MCF 10A (cell line): ENCODE measurements around the gene PCSK5. TPM values are rescaled to one million over a fixed set of nuclear protein-coding genes. Genes with fewer than 3 reads are reported as not detected.

Experiments
- BruUV-seq: library from RNA; stranded (reverse); fragments of 400-500 nt; replicated peaks from 2 replicates; lab custom pipeline; 2021; lab: Mats Ljungman, UMichigan
- CTCF ChIA-PET: fragments of 300-600 bp; sonication (Branson Sonifier 250); formaldehyde crosslinking; extraction: SDS; loops from one replicate; lab custom pipeline; 2021; ENCODE audit warnings: antibody characterized with exemption, inconsistent platforms; lab: Yijun Ruan, JAX
- POLR2A ChIA-PET: fragments of 300-600, 350-650 bp; sonication (Branson Sonifier 250); formaldehyde crosslinking; extraction: SDS; loops from one replicate; lab custom pipeline; 2020; ENCODE audit warnings: antibody characterized with exemption, inconsistent platforms; lab: Yijun Ruan, JAX
- DNase-seq: peaks from one replicate; pipeline ENCODE4 v3.0.0-alpha.2; 2018; ENCODE audit not compliant: unreplicated experiment
- H3K27ac Mint-ChIP-seq: one replicate; pipeline ENCODE4 v1.8.0; 2022; ENCODE audit warnings: mild to moderate bottlenecking, low read depth, mixed read lengths; ENCODE audit not compliant: unreplicated experiment
- H3K27me3 Mint-ChIP-seq: one replicate; pipeline ENCODE4 v1.8.0; 2022; ENCODE audit warnings: mixed read lengths; ENCODE audit not compliant: insufficient read depth, unreplicated experiment
- H3K36me3 Mint-ChIP-seq: one replicate; pipeline ENCODE4 v1.8.0; 2022; ENCODE audit warnings: mild to moderate bottlenecking, moderate library complexity, mixed read lengths; ENCODE audit not compliant: insufficient read depth, unreplicated experiment
- H3K4me1 Mint-ChIP-seq: one replicate; pipeline ENCODE4 v1.8.0; 2022; ENCODE audit warnings: mixed read lengths; ENCODE audit not compliant: insufficient read depth, unreplicated experiment
- H3K4me3 Mint-ChIP-seq: one replicate; pipeline ENCODE4 v1.8.0; 2022; ENCODE audit warnings: mild to moderate bottlenecking, moderate library complexity, mixed read lengths; ENCODE audit not compliant: unreplicated experiment
- H3K9me3 Mint-ChIP-seq: one replicate; pipeline ENCODE4 v1.8.0; 2022; ENCODE audit warnings: mixed read lengths; ENCODE audit not compliant: unreplicated experiment
- CTCF ChIP-seq: fragments of 200-600 bp; IDR thresholded peaks from one replicate; pipeline ENCODE4 v1.8.0; 2022; ENCODE audit warnings: antibody characterized with exemption, mild to moderate bottlenecking; ENCODE audit not compliant: unreplicated experiment
- intact Hi-C: fragments of 100-400 bp; cut with micrococcal nuclease; formaldehyde crosslinking; loops from 2 replicates; pipeline ENCODE4 v1.14.1; 2022
- total RNA-seq: library from RNA; stranded (reverse); gene quantifications from 2 replicates; pipeline ENCODE4 v1.2.3, GENCODE V29; 2022

Gene PCSK5
- total RNA-seq, 1 experiment from 2014 or later = not detected

- ChIA-PET CTCF (interaction anchor here (0.7 to 1.0 kb wide), 2 partner anchors 146 to 193 kb away, joined by 3 read pairs; no protein-coding TSS in a partner anchor), POLR2A (interaction anchor here (0.7 kb wide), 1 partner anchor 35 kb away, joined by 3 read pairs; no protein-coding TSS in a partner anchor)
- no peaks in the 10 kb centered on the region for H3K36me3 Mint-ChIP-seq
- no peak overlapping the region for H3K4me3 Mint-ChIP-seq
- no peaks in the 10 kb centered on the region for H3K4me1 Mint-ChIP-seq
- H3K27me3 Mint-ChIP-seq = no peaks in the 10 kb centered on the region
- TF ChIP-seq CTCF = no peak
- DNase-seq = no peak
- no TSS peak for BruUV-seq
- intact Hi-C loops = no loop called here
- peaks cover 31% of the 10 kb centered on the region for H3K9me3 Mint-ChIP-seq
- H3K27ac Mint-ChIP-seq = no peak overlapping the region
Measured at GRCh38 chr9:76101075-76101474, 210.6 kb downstream of the PCSK5 start.

- ChIA-PET CTCF (interaction anchor here (0.7 to 0.9 kb wide), 3 partner anchors 15 to 145 kb away, joined by 3 to 4 read pairs (median 3); no protein-coding TSS in a partner anchor), POLR2A (interaction anchor here (0.7 kb wide), 1 partner anchor 35 kb away, joined by 3 read pairs; no protein-coding TSS in a partner anchor)
- no peaks in the 10 kb centered on the region for H3K4me1 Mint-ChIP-seq
- no TSS peak for BruUV-seq
- intact Hi-C loops = no loop called here
- no peaks in the 10 kb centered on the region for H3K36me3 Mint-ChIP-seq
- no peak overlapping the region for H3K27ac Mint-ChIP-seq
- no peak for DNase-seq
- no peak for TF ChIP-seq CTCF
- no peaks in the 10 kb centered on the region for H3K27me3 Mint-ChIP-seq
- H3K9me3 Mint-ChIP-seq = peaks cover 30% of the 10 kb centered on the region
- H3K4me3 Mint-ChIP-seq = no peak overlapping the region
Measured at GRCh38 chr9:76101491-76101890, 211.0 kb downstream of the PCSK5 start.

- Mint-ChIP-seq H3K27me3 (no peaks in the 10 kb centered on the region), H3K4me3 (no peak overlapping the region), H3K36me3 (no peaks in the 10 kb centered on the region), H3K4me1 (no peaks in the 10 kb centered on the region), H3K27ac (no peak overlapping the region), H3K9me3 (peaks cover 30% of the 10 kb centered on the region)
- no peak for DNase-seq
- no peak for TF ChIP-seq CTCF
- BruUV-seq = no TSS peak
- ChIA-PET CTCF (interaction anchor here (0.6 to 1.7 kb wide), 5 partner anchors 16 to 916 kb away, joined by 3 to 6 read pairs (median 3); no protein-coding TSS in a partner anchor), POLR2A (no interaction called here)
- intact Hi-C loops = no loop called here
Measured at GRCh38 chr9:76101947-76102346, 211.5 kb downstream of the PCSK5 start.

GRCh38 chr9:76103531-76104315, 213.2 kb downstream of the PCSK5 start:
- Mint-ChIP-seq H3K27me3 (no peaks in the 10 kb centered on the region), H3K9me3 (peaks cover 19% of the 10 kb centered on the region), H3K27ac (no peak overlapping the region), H3K36me3 (peaks cover 5% of the 10 kb centered on the region), H3K4me3 (no peak overlapping the region), H3K4me1 (no peaks in the 10 kb centered on the region)
- ChIA-PET CTCF (interaction anchor here (1.7 kb wide), 1 partner anchor 902 kb away, joined by 3 read pairs; no protein-coding TSS in a partner anchor), POLR2A (no interaction called here)
- no peak for TF ChIP-seq CTCF
- intact Hi-C loops = no loop called here
- no peak for DNase-seq
- no TSS peak for BruUV-seq
